Measurements from ENCODE around the gene ABLIM2. TPM values are rescaled to one million over a fixed set of nuclear protein-coding genes. Genes with fewer than 3 reads are reported as not detected.

The ABLIM2 gene
- total RNA-seq, 6 experiments from 2014 or later, result 0.14 TPM; not detected in 5

DNA sequence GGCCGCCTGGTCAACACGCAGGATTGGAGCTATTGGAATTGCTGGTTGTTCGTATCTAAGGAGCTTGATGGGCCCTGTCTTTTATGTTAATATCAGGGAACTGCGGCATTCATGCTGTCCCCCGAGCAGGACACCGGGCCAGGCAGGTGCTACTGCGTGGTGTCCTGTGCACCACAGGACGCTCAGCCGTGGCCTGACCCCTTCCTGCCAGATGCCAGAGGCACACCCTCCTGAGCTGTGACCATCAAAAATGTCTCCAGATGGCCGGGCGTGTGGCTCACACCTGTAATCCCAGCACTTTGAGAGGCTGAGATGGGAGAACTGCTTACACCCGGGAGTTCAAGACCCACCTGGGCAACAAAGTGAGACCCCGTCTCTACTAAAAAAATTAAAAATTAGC, 32.1 kb downstream of the ABLIM2 start:
- H3K9me3 Mint-ChIP-seq, result no peaks in the 10 kb centered on the region
- TF ChIP-seq CTCF (IDR thresholded peaks at IDR 0.05), result no peak
- H3K4me1 Mint-ChIP-seq (ENCODE audit: low read depth), result peaks cover 6% of the 10 kb centered on the region; the same call in 1 of the 2 replicates
- no peak for DNase-seq
- no peaks in the 10 kb centered on the region for H3K36me3 Mint-ChIP-seq (ENCODE audit: low read depth)
- H3K27ac Mint-ChIP-seq, result no peak overlapping the region
- no peak overlapping the region for H3K4me3 Mint-ChIP-seq
- peaks cover 41% of the 10 kb centered on the region for H3K27me3 Mint-ChIP-seq (ENCODE audit: insufficient read depth)

- no peak for TF ChIP-seq CTCF (IDR thresholded peaks at IDR 0.05)
- H3K4me1 Mint-ChIP-seq (ENCODE audit: low read depth), result peaks cover 6% of the 10 kb centered on the region; the same call in 1 of the 2 replicates
- H3K4me3 Mint-ChIP-seq, result no peak overlapping the region
- H3K9me3 Mint-ChIP-seq, result no peaks in the 10 kb centered on the region
- DNase-seq, result no peak
- H3K27me3 Mint-ChIP-seq (ENCODE audit: insufficient read depth), result peaks cover 32% of the 10 kb centered on the region
- no peak overlapping the region for H3K27ac Mint-ChIP-seq
- H3K36me3 Mint-ChIP-seq (ENCODE audit: low read depth), result no peaks in the 10 kb centered on the region
Measured at GRCh38 chr4:8125526-8126056, 33.0 kb downstream of the ABLIM2 start.

DNA sequence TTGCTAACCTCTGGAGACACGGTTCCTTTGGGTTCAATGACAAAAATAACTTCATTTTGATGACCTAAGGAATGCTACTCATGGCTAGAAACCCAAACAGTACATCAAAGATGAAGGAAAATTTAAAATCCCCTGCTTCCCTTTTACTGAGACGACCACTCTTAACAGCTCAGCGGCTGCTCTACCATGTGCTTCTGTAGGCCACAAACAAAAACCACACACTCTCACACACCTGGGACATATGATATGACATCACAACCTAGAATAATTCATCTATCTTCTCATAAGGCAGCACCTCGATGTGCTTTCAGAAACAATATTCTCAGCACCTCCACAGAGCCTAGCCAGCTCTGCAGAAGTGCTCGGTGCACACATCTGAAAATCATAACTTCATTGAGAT, 34.7 kb downstream of the ABLIM2 start:
- no peak overlapping the region for H3K4me3 Mint-ChIP-seq
- no peaks in the 10 kb centered on the region for H3K36me3 Mint-ChIP-seq (ENCODE audit: low read depth)
- peaks cover 39% of the 10 kb centered on the region for H3K27me3 Mint-ChIP-seq (ENCODE audit: insufficient read depth)
- H3K4me1 Mint-ChIP-seq (ENCODE audit: low read depth), result peaks cover 6% of the 10 kb centered on the region; the same call in 1 of the 2 replicates
- DNase-seq, result no peak
- H3K27ac Mint-ChIP-seq, result no peak overlapping the region
- no peak for TF ChIP-seq CTCF (IDR thresholded peaks at IDR 0.05)
- H3K9me3 Mint-ChIP-seq, result no peaks in the 10 kb centered on the region

- H3K4me1 Mint-ChIP-seq (ENCODE audit: low read depth), result peaks cover 6% of the 10 kb centered on the region; the same call in 1 of the 2 replicates
- no peak overlapping the region for H3K27ac Mint-ChIP-seq
- peak; percentile 12 for DNase-seq
- H3K27me3 Mint-ChIP-seq (ENCODE audit: insufficient read depth), result peaks cover 39% of the 10 kb centered on the region
- H3K4me3 Mint-ChIP-seq, result no peak overlapping the region
- H3K9me3 Mint-ChIP-seq, result no peaks in the 10 kb centered on the region
- TF ChIP-seq CTCF (IDR thresholded peaks at IDR 0.05), result no peak
- no peaks in the 10 kb centered on the region for H3K36me3 Mint-ChIP-seq (ENCODE audit: low read depth)
Measured at GRCh38 chr4:8123389-8123788, 35.2 kb downstream of the ABLIM2 start.

GRCh38 chr4:8122746-8123145, 35.9 kb downstream of the ABLIM2 start:
- Mint-ChIP-seq H3K4me1 (ENCODE audit: low read depth) (peaks cover 6% of the 10 kb centered on the region; the same call in 1 of the 2 replicates), H3K9me3 (no peaks in the 10 kb centered on the region), H3K36me3 (ENCODE audit: low read depth) (no peaks in the 10 kb centered on the region), H3K27me3 (ENCODE audit: insufficient read depth) (peaks cover 39% of the 10 kb centered on the region), H3K27ac (no peak overlapping the region), H3K4me3 (no peak overlapping the region)
- TF ChIP-seq CTCF (IDR thresholded peaks at IDR 0.05), result no peak
- DNase-seq, result no peak
